GM18867 (cell line): ENCODE data around the gene ZNF689.
A peak's percentile ranks its signal among the peaks of the same experiment; 100 is the strongest.

Experiments used
- ATAC-seq: cut with Tn5 transposase; IDR thresholded peaks from one replicate; pipeline ENCODE4 v1.9.1; 2021; ENCODE audit warnings: mild to moderate bottlenecking, moderate library complexity; ENCODE audit not compliant: unreplicated experiment

The ZNF689 gene

GRCh38 chr16:30609926-30610839 lies at the start of gene ZNF689:
ZNF689 (minus strand) TSS chr16:30610389; CDS start chr16:30610041, 348 bp downstream.
- peak; percentile 83 for ATAC-seq

DNA sequence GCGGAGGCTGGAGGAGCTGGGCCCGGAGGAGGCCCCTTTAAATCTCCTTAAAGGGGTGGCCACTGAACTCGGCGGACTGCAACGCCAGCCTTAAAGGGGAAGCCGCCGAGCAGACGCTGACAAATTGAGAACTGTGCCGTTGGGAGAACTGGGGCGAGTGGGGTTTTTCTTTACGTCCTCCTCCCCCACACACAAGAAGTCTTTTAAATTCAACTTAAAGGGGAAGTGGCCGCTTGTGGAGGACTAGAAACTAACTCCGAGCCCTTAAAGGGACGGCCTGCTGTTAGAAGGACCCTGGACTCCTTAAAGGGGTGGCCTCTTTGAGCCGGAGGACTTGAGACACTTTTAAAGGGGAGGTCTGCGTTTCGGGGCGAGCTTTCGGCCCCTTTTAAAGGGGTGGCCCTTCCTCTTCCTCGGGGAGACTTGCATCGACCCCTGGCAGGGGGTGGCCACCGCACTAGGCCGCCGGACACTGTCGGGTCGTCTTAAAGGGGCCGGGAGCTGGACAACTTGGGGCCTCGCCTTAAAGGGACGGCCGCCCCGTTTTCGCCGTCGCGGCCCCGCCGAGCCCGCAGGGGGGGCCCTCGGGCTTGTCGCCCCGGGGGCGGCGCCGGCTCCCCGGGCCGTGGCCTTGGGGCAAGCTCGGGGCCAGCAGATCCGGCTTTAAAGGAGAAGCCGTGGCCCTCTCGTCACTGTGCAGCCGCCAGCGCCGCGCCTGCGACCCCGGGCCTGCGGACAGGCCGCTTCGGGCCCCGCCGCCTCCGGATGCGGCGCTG lies 48.7 kb upstream of the ZNF689 start:
- ATAC-seq, result peak; percentile 27

DNA sequence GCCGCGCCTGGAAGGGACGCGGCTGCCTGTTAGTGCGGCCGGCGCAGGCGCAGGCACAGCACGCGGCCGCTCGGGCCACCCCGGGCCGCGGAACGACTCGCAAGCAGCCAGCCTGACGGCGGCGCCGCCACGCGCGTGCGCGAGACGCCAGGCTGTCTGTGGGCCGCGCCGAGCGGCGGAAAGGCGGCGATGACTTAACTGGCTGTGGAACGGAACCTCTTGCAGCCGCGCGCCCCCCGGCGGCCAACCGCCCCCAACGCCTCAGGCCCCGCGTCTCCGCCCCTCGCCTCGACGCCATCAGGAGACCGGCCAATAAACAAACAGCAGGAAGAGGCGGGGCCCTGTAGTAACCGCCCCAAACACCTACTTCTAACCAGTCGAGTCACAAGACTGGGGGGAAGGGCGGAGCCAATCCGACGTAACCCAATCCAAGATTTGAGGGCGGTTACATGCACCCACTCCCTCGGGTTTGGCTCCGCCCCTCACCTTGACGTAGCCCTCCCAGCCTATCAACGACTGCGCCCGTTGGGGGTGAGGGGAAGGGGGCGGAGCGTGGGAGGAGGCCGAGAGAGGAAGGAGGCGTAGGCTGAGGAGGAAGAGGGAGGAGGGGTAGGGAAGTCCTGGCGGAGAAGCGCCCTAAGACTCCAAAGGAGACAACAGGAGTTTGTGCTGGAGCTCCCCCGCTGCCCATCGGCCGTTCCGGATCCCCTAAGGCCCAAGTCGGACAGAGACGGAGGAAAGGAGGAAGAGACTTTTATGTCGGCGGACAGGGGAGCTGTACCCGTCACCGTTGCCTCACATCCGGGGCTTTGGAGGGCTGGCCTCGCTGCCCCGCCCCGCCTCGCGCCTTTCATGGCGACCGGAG lies 47.9 kb upstream of the ZNF689 start, which contains the start of gene FBRS:
FBRS (plus strand) TSS at position 566 of the 865 bp plus-strand sequence. CDS start 1,088 bp downstream, outside the sequence.
- ATAC-seq, result peak; percentile 64

DNA sequence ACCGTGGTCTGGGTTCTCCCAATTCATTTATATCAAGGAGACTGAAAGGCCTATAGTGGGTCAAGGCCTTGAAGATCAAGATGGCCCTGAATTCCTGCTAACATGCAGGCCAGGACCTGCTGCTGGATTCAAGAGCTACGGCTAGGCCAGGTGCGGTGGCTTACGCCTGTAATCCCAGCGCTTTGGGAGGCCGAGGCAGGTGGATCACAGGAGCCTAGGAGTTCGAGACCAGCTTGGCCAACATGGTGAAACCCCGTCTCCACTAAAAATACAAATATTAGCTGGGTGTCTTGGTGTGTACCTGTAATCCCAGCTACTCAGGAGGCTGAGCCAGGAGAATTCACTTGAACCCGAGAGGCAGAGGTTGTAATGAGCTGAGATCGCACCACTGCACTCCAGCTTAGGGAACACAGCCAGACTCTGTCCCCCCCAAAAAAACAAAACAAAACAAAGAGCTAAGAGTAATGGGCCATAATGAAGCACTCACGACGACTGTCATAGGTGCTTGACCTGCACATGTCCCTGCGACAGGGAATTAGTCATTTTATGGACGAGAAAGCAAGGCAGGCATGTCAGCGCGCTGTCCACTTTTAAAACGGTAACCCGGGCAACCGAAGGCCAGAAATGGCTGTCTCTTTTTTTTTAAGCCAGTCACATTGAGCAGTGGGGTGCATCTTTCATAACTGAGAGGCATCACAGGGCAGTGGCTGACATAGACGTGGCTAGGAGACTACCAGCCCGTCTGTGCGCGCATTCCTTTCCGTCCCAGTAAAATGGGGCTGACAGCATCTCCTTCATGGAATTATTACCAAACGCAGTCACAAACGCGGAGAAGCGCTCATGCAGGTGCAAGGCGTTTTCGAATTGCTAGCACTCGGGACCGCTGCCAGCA lies 47.0 kb upstream of the ZNF689 start:
- no peak for ATAC-seq

GRCh38 chr16:30656388-30656787 lies 46.2 kb upstream of the ZNF689 start:
- no peak for ATAC-seq

GRCh38 chr16:30655815-30656347 lies 45.7 kb upstream of the ZNF689 start:
- ATAC-seq, result no peak

DNA sequence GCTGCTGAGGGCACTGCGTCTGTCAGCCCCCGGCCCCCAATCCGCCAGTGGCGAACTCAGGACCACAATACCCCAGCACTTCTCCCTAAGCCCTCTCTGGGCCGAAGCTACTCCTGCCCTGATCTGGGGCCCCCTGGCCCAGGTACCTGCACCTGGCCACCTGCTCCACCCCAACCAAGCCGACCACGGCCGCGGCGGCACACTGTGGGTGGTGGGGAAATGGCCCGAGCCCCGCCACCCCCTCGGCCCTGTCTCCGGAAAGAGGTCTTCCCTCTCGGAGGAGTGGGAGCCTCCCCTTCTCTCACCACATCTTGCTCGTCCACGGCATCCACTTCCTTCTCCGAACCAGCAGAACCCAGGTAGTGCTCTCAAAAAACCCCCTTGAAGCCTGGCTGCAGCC lies 44.7 kb upstream of the ZNF689 start:
- ATAC-seq, result no peak

GRCh38 chr16:30652718-30653117 lies 42.5 kb upstream of the ZNF689 start:
- ATAC-seq, result no peak

GRCh38 chr16:30652005-30652296 lies 41.8 kb upstream of the ZNF689 start:
- ATAC-seq, result no peak

DNA sequence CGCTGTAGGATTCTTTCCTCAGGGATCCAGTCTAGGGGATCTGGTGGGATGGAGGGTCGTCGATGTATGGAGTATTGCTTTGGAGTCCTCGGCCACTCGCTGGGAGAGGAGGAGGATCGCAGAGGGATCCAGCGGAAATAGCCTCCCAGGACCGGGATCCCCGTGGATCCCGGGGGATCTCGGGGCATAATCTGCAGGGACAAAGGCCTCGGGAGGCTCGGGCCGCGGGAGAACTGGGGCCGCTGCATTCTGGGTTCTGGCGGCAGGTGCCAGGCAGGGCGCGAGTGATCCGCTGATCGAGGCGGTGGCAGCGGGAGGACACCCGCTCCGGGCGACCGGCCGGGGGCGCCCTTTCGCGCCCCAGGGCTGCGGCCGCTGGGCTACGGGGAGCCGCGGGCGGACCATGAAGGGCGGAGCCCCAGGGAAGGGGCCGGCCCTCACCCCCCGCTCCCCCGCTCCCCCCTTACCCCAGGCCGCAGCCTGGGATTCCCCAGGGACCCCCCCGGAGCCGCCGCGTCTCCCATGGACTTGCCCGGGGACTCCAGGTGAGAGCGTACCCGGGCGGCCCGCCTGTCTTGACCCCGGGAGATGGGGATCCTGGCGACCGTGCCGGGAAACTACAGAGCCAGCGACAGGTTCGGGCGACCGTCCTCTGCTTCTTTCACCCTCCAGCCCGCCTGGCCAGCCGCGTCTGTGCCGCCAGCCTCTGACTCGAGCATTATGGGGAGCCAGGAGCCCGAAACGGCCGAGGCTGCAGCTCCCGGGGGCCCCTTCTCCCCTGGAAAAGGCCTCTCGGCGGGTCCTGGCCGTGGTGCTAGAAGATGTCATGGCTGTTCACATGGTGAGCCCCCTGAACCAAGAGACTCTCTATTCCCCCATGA lies 41.2 kb upstream of the ZNF689 start:
- ATAC-seq, result peak; percentile 48

GRCh38 chr16:30650369-30651123 lies 40.4 kb upstream of the ZNF689 start, which contains the start of gene PRR14:
PRR14 (plus strand) TSS chr16:30650960; CDS start chr16:30651646, 686 bp downstream.
- peak; percentile 70 for ATAC-seq

GRCh38 chr16:30649725-30650368 lies 39.7 kb upstream of the ZNF689 start:
- no peak for ATAC-seq

GRCh38 chr16:30647274-30647571 lies 37.0 kb upstream of the ZNF689 start:
- no peak for ATAC-seq

DNA sequence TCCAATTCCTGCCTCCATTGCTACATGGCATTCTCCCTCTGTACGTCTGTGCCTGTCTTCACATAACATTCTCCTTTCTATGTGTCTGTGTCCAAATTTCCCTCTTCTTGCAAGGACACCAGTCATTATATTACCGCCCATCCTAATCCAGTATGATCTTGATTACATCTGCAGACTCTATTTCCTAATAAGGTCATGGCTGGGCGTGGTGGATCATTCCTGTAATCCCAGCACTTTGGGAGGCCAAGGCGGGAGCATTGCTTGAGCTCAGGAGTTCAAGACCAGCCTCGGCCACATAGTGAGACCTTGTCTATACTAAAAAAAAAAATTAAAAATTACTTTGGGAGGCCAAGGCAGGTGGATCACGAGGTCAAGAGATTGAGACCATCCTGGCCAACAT lies 35.5 kb upstream of the ZNF689 start:
- ATAC-seq, result no peak

- ATAC-seq, result no peak
Measured at GRCh38 chr16:30644334-30644830, 34.2 kb upstream of the ZNF689 start.

DNA sequence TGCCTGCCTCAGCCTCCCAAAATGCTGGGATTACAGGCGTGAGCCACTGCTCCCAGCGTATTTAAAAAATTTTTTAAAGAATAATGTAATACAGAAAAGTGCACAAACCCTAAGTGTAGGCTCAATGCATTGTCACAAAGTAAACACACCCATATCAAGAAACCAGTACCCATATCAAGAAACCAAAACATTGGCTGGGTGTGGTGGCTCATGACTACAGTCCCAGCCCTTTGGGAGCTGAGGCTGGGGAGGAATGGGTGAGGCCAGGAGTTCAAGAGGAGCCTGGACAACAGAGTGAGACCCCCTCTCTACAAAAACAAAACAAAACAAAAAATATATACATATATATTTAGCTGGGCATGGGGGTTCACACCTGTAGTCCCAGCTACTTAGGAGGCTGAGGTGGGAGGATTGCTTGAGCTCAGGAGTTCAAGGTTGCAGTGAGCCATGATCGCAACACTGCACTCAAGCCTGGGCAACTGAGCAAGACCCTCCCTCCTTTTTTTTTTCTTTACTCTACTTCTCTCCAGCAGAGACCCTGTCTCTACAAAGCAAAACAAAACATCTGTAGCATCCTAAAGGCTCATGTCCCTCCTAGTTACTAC lies 31.3 kb upstream of the ZNF689 start:
- no peak for ATAC-seq

- no peak for ATAC-seq
Measured at GRCh38 chr16:30637944-30638343, 27.8 kb upstream of the ZNF689 start.
